MM.1S (cell line): ENCODE data around the gene GUCY1B1.

ENCODE experiments used
- DNase-seq: peaks from one replicate; pipeline ENCODE4 v3.0.0-alpha.2; 2015
- H2AFZ ChIP-seq: fragments of 300-600 bp; sonication (generic); 2 replicates; pipeline ENCODE4 v1.6.0; 2016; ENCODE audit warnings: antibody characterized with exemption, low read length
- H3F3A ChIP-seq: fragments of 300-600 bp; sonication (generic); 2 replicates; pipeline ENCODE4 v1.6.1; 2016; ENCODE audit warnings: mild to moderate bottlenecking, antibody characterized with exemption, low read length, moderate library complexity, mixed read lengths; ENCODE audit not compliant: insufficient read depth
- H3K27ac ChIP-seq: fragments of 300-600 bp; sonication (generic); 2 replicates; pipeline ENCODE4 v1.5.1; 2016; ENCODE audit warnings: mild to moderate bottlenecking, low read length
- H3K27me3 ChIP-seq: fragments of 300-600 bp; sonication (generic); replicated peaks from 2 replicates; pipeline ENCODE4 v1.6.0; 2016; ENCODE audit warnings: low read length; ENCODE audit not compliant: insufficient read depth
- H3K36me3 ChIP-seq: fragments of 300-600 bp; sonication (generic); replicated peaks from 2 replicates; pipeline ENCODE4 v1.6.1; 2016; ENCODE audit warnings: mild to moderate bottlenecking, low read length, mixed read lengths; ENCODE audit not compliant: insufficient read depth
- H3K4me1 ChIP-seq: fragments of 300-600 bp; sonication (generic); 2 replicates; pipeline ENCODE4 v1.6.1; 2016; ENCODE audit warnings: low read length, mixed read lengths
- H3K4me2 ChIP-seq: fragments of 300-600 bp; sonication (generic); 2 replicates; pipeline ENCODE4 v1.6.0; 2016; ENCODE audit warnings: low read depth, low read length
- H3K4me3 ChIP-seq: fragments of 300-600 bp; sonication (generic); 2 replicates; pipeline ENCODE4 v1.5.1; 2016; ENCODE audit warnings: low read length, mixed read lengths
- H3K79me2 ChIP-seq: fragments of 300-600 bp; sonication (generic); 2 replicates; pipeline ENCODE4 v1.6.1; 2016; ENCODE audit warnings: mixed run types, low read length, mixed read lengths
- H3K9ac ChIP-seq: fragments of 300-600 bp; sonication (generic); 2 replicates; pipeline ENCODE4 v1.6.1; 2016; ENCODE audit warnings: low read length, mixed read lengths
- H3K9me2 ChIP-seq: fragments of 300-600 bp; sonication (generic); replicated peaks from 2 replicates; pipeline ENCODE4 v1.6.1; 2016; ENCODE audit warnings: mild to moderate bottlenecking, low read length, mixed read lengths; ENCODE audit not compliant: insufficient read depth
- H3K9me3 ChIP-seq: fragments of 300-600 bp; sonication (generic); replicated peaks from 2 replicates; pipeline ENCODE4 v1.6.1; 2016; ENCODE audit warnings: mild to moderate bottlenecking, low read length, mixed read lengths; ENCODE audit not compliant: insufficient read depth
- H4K20me1 ChIP-seq: fragments of 300-600 bp; sonication (generic); 2 replicates; pipeline ENCODE4 v1.6.1; 2016; ENCODE audit warnings: mild to moderate bottlenecking, low read length, moderate library complexity, mixed read lengths; ENCODE audit not compliant: insufficient read depth
- CTCF ChIP-seq: fragments of 300-600 bp; sonication (generic); IDR thresholded peaks from 2 replicates; pipeline ENCODE4 v1.5.1; 2016; ENCODE audit warnings: antibody characterized with exemption, low read length, mixed read lengths
- EZH2 ChIP-seq: fragments of 300-600 bp; sonication (generic); optimal IDR thresholded peaks from 2 replicates; pipeline ENCODE3; 2017; ENCODE audit warnings: low read depth, mild to moderate bottlenecking, antibody characterized with exemption, low read length, mixed read lengths
- EZH2phosphoT487 ChIP-seq: fragments of 300-600 bp; sonication (generic); IDR thresholded peaks from 2 replicates; pipeline ENCODE4 v1.6.1; 2018; ENCODE audit warnings: antibody characterized with exemption, low read length

GUCY1B1 gene

GRCh38 chr4:155787113-155787710 lies 28.4 kb downstream of the GUCY1B1 start:
- Histone ChIP-seq H4K20me1 (no peaks in the 10 kb centered on the region), H2AFZ (peak overlapping the region; percentile 56; the same call in 1 of the 2 replicates)

GRCh38 chr4:155789391-155789790 lies 30.6 kb downstream of the GUCY1B1 start:
- peak; percentile 36 for DNase-seq
- peak overlapping the region; percentile 94 for H3K4me2 ChIP-seq
- no peak overlapping the region for H3K27ac ChIP-seq

More at GRCh38 chr4:155787113-155787710, 28.4 kb downstream of the GUCY1B1 start:
- no peaks in the 10 kb centered on the region for H3K9me3 ChIP-seq
- no peaks in the 10 kb centered on the region for H3K9me2 ChIP-seq
- peak; percentile 80 for DNase-seq
- H3K9ac ChIP-seq = no peak overlapping the region
- no peak overlapping the region for H3K4me3 ChIP-seq
- H3K4me1 ChIP-seq = peaks cover 8% of the 10 kb centered on the region
- no peak overlapping the region for H3K27ac ChIP-seq
- no peaks in the 10 kb centered on the region for H3K36me3 ChIP-seq
- H3K79me2 ChIP-seq = no peaks in the 10 kb centered on the region
- peak overlapping the region; percentile 8; the same call in 1 of the 2 replicates for H3K4me2 ChIP-seq
- H3F3A ChIP-seq = 0 out of 2 replicates have a peak, but pooled peaks cover 3% of the 10 kb centered on the region
- TF ChIP-seq EZH2phosphoT487 (no peak), CTCF (peak; percentile 84)
- H3K27me3 ChIP-seq = no peaks in the 10 kb centered on the region

GRCh38 chr4:155789982-155790381 lies 31.2 kb downstream of the GUCY1B1 start:
- Histone ChIP-seq H3F3A (0 out of 2 replicates have a peak, but pooled peaks cover 3% of the 10 kb centered on the region), H3K9me3 (no peaks in the 10 kb centered on the region), H3K4me1 (peaks cover 8% of the 10 kb centered on the region), H3K4me2 (peak overlapping the region; percentile 94), H3K79me2 (no peaks in the 10 kb centered on the region), H3K36me3 (no peaks in the 10 kb centered on the region), H4K20me1 (no peaks in the 10 kb centered on the region), H3K27me3 (no peaks in the 10 kb centered on the region), H3K9me2 (no peaks in the 10 kb centered on the region), H3K9ac (no peak overlapping the region), H2AFZ (no peak overlapping the region), H3K27ac (no peak overlapping the region), H3K4me3 (no peak overlapping the region)
- TF ChIP-seq EZH2 (no peak), CTCF (no peak), EZH2phosphoT487 (no peak)
- DNase-seq = no peak

More at GRCh38 chr4:155789391-155789790, 30.6 kb downstream of the GUCY1B1 start:
- 0 out of 2 replicates have a peak overlapping the region, but pooled peaks have one; percentile 10 for H3K9ac ChIP-seq
- H3K79me2 ChIP-seq = no peaks in the 10 kb centered on the region
- TF ChIP-seq EZH2 (no peak), CTCF (no peak), EZH2phosphoT487 (no peak)
- H3K27me3 ChIP-seq = no peaks in the 10 kb centered on the region
- no peaks in the 10 kb centered on the region for H3K9me3 ChIP-seq
- no peaks in the 10 kb centered on the region for H4K20me1 ChIP-seq
- peak overlapping the region; percentile 47 for H3K4me3 ChIP-seq
- 0 out of 2 replicates have a peak, but pooled peaks cover 3% of the 10 kb centered on the region for H3F3A ChIP-seq
- H2AFZ ChIP-seq = peak overlapping the region; percentile 88
- no peaks in the 10 kb centered on the region for H3K9me2 ChIP-seq
- no peaks in the 10 kb centered on the region for H3K36me3 ChIP-seq
- H3K4me1 ChIP-seq = peaks cover 8% of the 10 kb centered on the region
